Nephron progenitor cell (in vitro differentiated cells): ENCODE data around the gene CNGA1.

Experiments used
- DNase-seq: peaks from one replicate; pipeline ENCODE4 v3.0.0; 2021
- H3K27ac Mint-ChIP-seq: 2 replicates; pipeline ENCODE4 v1.8.0; 2021; ENCODE audit warnings: mild to moderate bottlenecking, moderate library complexity, mixed read lengths
- H3K27me3 Mint-ChIP-seq: 2 replicates; pipeline ENCODE4 v1.8.0; 2021; ENCODE audit warnings: mild to moderate bottlenecking, low read depth, mixed read lengths; ENCODE audit not compliant: poor library complexity
- H3K36me3 Mint-ChIP-seq: 2 replicates; pipeline ENCODE4 v1.8.0; 2021; ENCODE audit warnings: low read depth, mixed read lengths
- H3K4me1 Mint-ChIP-seq: 2 replicates; pipeline ENCODE4 v1.8.0; 2021; ENCODE audit warnings: mixed read lengths
- H3K4me3 Mint-ChIP-seq: 2 replicates; pipeline ENCODE4 v1.8.0; 2021; ENCODE audit warnings: mild to moderate bottlenecking, moderate library complexity, mixed read lengths
- H3K9me3 Mint-ChIP-seq: 2 replicates; pipeline ENCODE4 v1.8.0; 2021; ENCODE audit warnings: mild to moderate bottlenecking, moderate library complexity, mixed read lengths
- TF ChIP-seq, protein P1 (sequence below): fragments of 200-600 bp; sonication (generic); IDR thresholded peaks from 2 replicates; pipeline ENCODE4 v1.5.0; 2021; ENCODE audit warnings: antibody characterized with exemption

The CNGA1 gene

DNA sequence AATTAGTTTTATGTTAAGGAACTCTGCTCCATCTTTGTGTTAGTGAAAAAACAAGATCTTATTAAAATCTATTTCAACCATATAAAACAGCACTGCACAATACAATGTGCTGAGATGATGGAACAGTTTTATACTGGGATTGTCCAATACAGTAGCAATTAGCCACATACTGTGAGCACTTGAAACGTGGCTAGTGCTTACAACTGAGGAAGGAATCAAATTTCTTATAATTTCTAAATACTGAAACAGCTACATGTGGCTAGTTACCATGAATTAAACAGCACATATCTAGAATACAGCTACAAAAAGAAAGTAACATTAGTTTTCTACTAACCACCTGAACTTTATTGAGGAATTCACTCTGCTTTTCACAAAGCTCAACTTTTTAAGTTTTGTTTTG lies 116.8 kb downstream of the CNGA1 start:
- H3K36me3 Mint-ChIP-seq: peaks cover 56% of the 10 kb centered on the region

DNA sequence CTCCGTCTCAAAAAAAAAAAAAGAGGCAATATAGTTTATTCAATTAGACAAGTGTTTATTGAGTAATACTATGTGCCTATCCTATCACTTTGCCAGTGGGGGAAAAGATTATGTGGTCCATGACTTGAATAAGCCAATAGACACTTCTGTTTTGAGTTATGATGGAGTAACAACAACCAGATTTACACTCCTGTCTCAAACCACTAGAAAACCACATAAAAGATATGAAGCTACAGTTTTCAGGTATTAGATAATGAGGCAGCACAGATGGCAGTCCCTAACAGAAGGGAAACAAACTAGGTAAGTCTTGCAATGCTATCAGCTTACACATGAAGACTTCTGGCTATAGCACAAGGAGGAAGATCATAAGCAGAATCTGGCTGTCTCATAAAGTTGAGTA lies 124.6 kb downstream of the CNGA1 start:
- TF ChIP-seq, protein P1, sequence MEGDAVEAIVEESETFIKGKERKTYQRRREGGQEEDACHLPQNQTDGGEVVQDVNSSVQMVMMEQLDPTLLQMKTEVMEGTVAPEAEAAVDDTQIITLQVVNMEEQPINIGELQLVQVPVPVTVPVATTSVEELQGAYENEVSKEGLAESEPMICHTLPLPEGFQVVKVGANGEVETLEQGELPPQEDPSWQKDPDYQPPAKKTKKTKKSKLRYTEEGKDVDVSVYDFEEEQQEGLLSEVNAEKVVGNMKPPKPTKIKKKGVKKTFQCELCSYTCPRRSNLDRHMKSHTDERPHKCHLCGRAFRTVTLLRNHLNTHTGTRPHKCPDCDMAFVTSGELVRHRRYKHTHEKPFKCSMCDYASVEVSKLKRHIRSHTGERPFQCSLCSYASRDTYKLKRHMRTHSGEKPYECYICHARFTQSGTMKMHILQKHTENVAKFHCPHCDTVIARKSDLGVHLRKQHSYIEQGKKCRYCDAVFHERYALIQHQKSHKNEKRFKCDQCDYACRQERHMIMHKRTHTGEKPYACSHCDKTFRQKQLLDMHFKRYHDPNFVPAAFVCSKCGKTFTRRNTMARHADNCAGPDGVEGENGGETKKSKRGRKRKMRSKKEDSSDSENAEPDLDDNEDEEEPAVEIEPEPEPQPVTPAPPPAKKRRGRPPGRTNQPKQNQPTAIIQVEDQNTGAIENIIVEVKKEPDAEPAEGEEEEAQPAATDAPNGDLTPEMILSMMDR: no peak
- DNase-seq: no peak
- Mint-ChIP-seq H3K36me3 (peaks cover 63% of the 10 kb centered on the region), H3K4me1 (no peaks in the 10 kb centered on the region), H3K9me3 (no peaks in the 10 kb centered on the region), H3K27me3 (no peaks in the 10 kb centered on the region), H3K27ac (no peak overlapping the region), H3K4me3 (no peak overlapping the region)

More for the DNA sequence above, 116.8 kb downstream of the CNGA1 start:
- TF ChIP-seq, protein P1: no peak
- Mint-ChIP-seq H3K4me1 (no peaks in the 10 kb centered on the region), H3K4me3 (no peak overlapping the region), H3K27me3 (no peaks in the 10 kb centered on the region), H3K27ac (no peak overlapping the region), H3K9me3 (no peaks in the 10 kb centered on the region)
- DNase-seq: no peak
